NT2/D1 (cell line): ENCODE measurements around the gene SPPL2B.

Source experiments
- DNase-seq: peaks from one replicate; pipeline ENCODE4 v3.0.0-alpha.2; 2011; ENCODE audit warnings: low read depth, low spot score
- H3K27me3 ChIP-seq: 2 replicates; pipeline ENCODE4 v1.6.0; 2011; ENCODE audit warnings: mild to moderate bottlenecking; ENCODE audit not compliant: insufficient read length, insufficient read depth
- H3K36me3 ChIP-seq: 2 replicates; pipeline ENCODE4 v1.6.1; 2011; ENCODE audit warnings: mild to moderate bottlenecking, low read length, mixed read lengths; ENCODE audit not compliant: insufficient read depth, insufficient read length
- H3K4me1 ChIP-seq: 2 replicates; pipeline ENCODE4 v1.5.1; 2011; ENCODE audit not compliant: insufficient read depth, insufficient read length
- H3K4me3 ChIP-seq: 2 replicates; pipeline ENCODE4 v1.5.1; 2011; ENCODE audit warnings: low read depth; ENCODE audit not compliant: insufficient read length
- H3K9ac ChIP-seq: 2 replicates; pipeline ENCODE4 v1.6.0; 2011; ENCODE audit warnings: low read depth; ENCODE audit not compliant: insufficient read length
- H3K9me3 ChIP-seq: 2 replicates; pipeline ENCODE4 v1.5.1; 2011; ENCODE audit warnings: mild to moderate bottlenecking, low read length; ENCODE audit not compliant: insufficient read depth
- SUZ12 ChIP-seq: IDR thresholded peaks from 2 replicates; pipeline ENCODE4 v1.6.1; 2011; ENCODE audit not compliant: insufficient read length, insufficient read depth; ENCODE audit errors: extremely low read depth
- YY1 ChIP-seq: IDR thresholded peaks from 2 replicates; pipeline ENCODE4 v1.6.1; 2011; ENCODE audit not compliant: insufficient read length, insufficient read depth
- ZNF274 ChIP-seq: IDR thresholded peaks from 2 replicates; pipeline ENCODE4 v1.6.1; 2011; ENCODE audit warnings: mild to moderate bottlenecking, low read depth, low read length

Gene SPPL2B

GRCh38 chr19:2375353-2376121 lies 47.1 kb downstream of the SPPL2B start:
- Histone ChIP-seq H3K9ac (no peak overlapping the region), H3K36me3 (no peaks in the 10 kb centered on the region), H3K4me1 (peaks cover 3% of the 10 kb centered on the region), H3K27me3 (no peaks in the 10 kb centered on the region), H3K4me3 (no peak overlapping the region), H3K9me3 (peaks cover 15% of the 10 kb centered on the region; the same call in 1 of the 2 replicates)
- no peak for TF ChIP-seq YY1
- no peak for TF ChIP-seq ZNF274
- no peak for TF ChIP-seq SUZ12
- DNase-seq = no peak

GRCh38 chr19:2376784-2377519 lies 48.5 kb downstream of the SPPL2B start:
- no peak for DNase-seq
- peaks cover 18% of the 10 kb centered on the region; the same call in 1 of the 2 replicates for H3K9me3 ChIP-seq
- no peaks in the 10 kb centered on the region for H3K27me3 ChIP-seq
- H3K36me3 ChIP-seq = no peaks in the 10 kb centered on the region
- H3K4me3 ChIP-seq = no peak overlapping the region
- H3K4me1 ChIP-seq = peaks cover 3% of the 10 kb centered on the region
- peak overlapping the region; percentile 17 for H3K9ac ChIP-seq
- no peak for TF ChIP-seq ZNF274
- no peak for TF ChIP-seq YY1
- no peak for TF ChIP-seq SUZ12

- H3K36me3 ChIP-seq = no peaks in the 10 kb centered on the region
- TF ChIP-seq ZNF274 = no peak
- no peak for TF ChIP-seq SUZ12
- no peak for TF ChIP-seq YY1
These were observed 52.1 kb downstream of the SPPL2B start for GRCh38 chr19:2380567-2380966.

GRCh38 chr19:2381148-2381820 lies 52.8 kb downstream of the SPPL2B start:
- H3K4me3 ChIP-seq = no peak overlapping the region
- peaks cover 14% of the 10 kb centered on the region; the same call in 1 of the 2 replicates for H3K9me3 ChIP-seq
- no peak for DNase-seq
- TF ChIP-seq YY1 (no peak), ZNF274 (no peak), SUZ12 (no peak)
- no peaks in the 10 kb centered on the region for H3K27me3 ChIP-seq
- no peaks in the 10 kb centered on the region for H3K36me3 ChIP-seq
- peaks cover 2% of the 10 kb centered on the region for H3K4me1 ChIP-seq
- H3K9ac ChIP-seq = no peak overlapping the region

More at GRCh38 chr19:2380567-2380966, 52.1 kb downstream of the SPPL2B start:
- no peak for DNase-seq
- Histone ChIP-seq H3K4me3 (no peak overlapping the region), H3K27me3 (no peaks in the 10 kb centered on the region), H3K9ac (no peak overlapping the region), H3K4me1 (peaks cover 4% of the 10 kb centered on the region), H3K9me3 (peaks cover 15% of the 10 kb centered on the region; the same call in 1 of the 2 replicates)

GRCh38 chr19:2382530-2383222 lies 54.2 kb downstream of the SPPL2B start:
- H3K36me3 ChIP-seq = no peaks in the 10 kb centered on the region
- no peak for DNase-seq
- H3K4me3 ChIP-seq = no peak overlapping the region
- H3K9ac ChIP-seq = no peak overlapping the region
- H3K27me3 ChIP-seq = no peaks in the 10 kb centered on the region
- no peak for TF ChIP-seq YY1
- no peak for TF ChIP-seq ZNF274
- no peak for TF ChIP-seq SUZ12
- peaks cover 14% of the 10 kb centered on the region; the same call in 1 of the 2 replicates for H3K9me3 ChIP-seq
- H3K4me1 ChIP-seq = peaks cover 2% of the 10 kb centered on the region

- Histone ChIP-seq H3K4me3 (no peak overlapping the region), H3K27me3 (no peaks in the 10 kb centered on the region), H3K9me3 (peaks cover 6% of the 10 kb centered on the region; the same call in 1 of the 2 replicates), H3K9ac (no peak overlapping the region), H3K36me3 (no peaks in the 10 kb centered on the region), H3K4me1 (peaks cover 2% of the 10 kb centered on the region)
- TF ChIP-seq ZNF274 = no peak
- no peak for TF ChIP-seq YY1
- no peak for TF ChIP-seq SUZ12
- peak; percentile 74 for DNase-seq
These were observed 56.7 kb downstream of the SPPL2B start for GRCh38 chr19:2385053-2385721.
